SK-N-SH (cell line): Measurements from ENCODE around the gene CEL. TPM values are rescaled to one million over a fixed set of nuclear protein-coding genes. Genes with fewer than 3 reads are reported as not detected.

Experiments
- CTCF ChIA-PET: fragments of 300-600, 350-600 bp; formaldehyde crosslinking; extraction: SDS; loops from one replicate; lab custom pipeline; 2021; lab: Yijun Ruan, JAX
- POLR2A ChIA-PET: fragments of 350-600 bp; sonication (Branson Sonifier 250); formaldehyde crosslinking; extraction: SDS; loops from one replicate; lab custom pipeline; 2020; ENCODE audit warnings: antibody characterized with exemption, inconsistent platforms; lab: Yijun Ruan, JAX
- DNase-seq: peaks from one replicate; pipeline ENCODE4 v3.0.0; 2012
- H2AFZ ChIP-seq: fragments of 200-600 bp; sonication (generic); 2 replicates; pipeline ENCODE4 v1.8.1; 2016; ENCODE audit warnings: antibody characterized with exemption, mild to moderate bottlenecking, low read depth
- H3F3A ChIP-seq: fragments of 200-600 bp; sonication (generic); replicated peaks from 2 replicates; pipeline ENCODE3; 2016; ENCODE audit warnings: antibody characterized with exemption, mild to moderate bottlenecking; ENCODE audit not compliant: insufficient read depth
- H3K27ac ChIP-seq, 2 experiments: fragments of 200-500 bp in 1 of 2; fragments of 200-600 bp in 1 of 2; sonication (Bioruptor generic) in 1 of 2; sonication (generic), shearing (Covaris generic) in 1 of 2; 2 replicates each; pipeline versions ENCODE4 v1.5.1 to v1.6.1; 2014 to 2016; ENCODE audit warnings: low read depth in 2 of 2, inconsistent platforms in 1 of 2, low read length in 1 of 2, mild to moderate bottlenecking in 1 of 2, mixed read lengths in 1 of 2
- H3K27me3 ChIP-seq: fragments of 200-600 bp; sonication (generic), shearing (Covaris generic); 2 replicates; pipeline ENCODE4 v1.6.1; 2016; ENCODE audit warnings: mixed run types; ENCODE audit not compliant: insufficient read depth
- H3K36me3 ChIP-seq, 2 experiments: fragments of 200-500 bp in 1 of 2; fragments of 200-600 bp in 1 of 2; sonication (Bioruptor generic) in 1 of 2; sonication (generic) in 1 of 2; replicated peaks in 1 of 2; 2 replicates each; pipeline versions ENCODE3 to v1.5.1; 2014 to 2016; ENCODE audit warnings: low read length in 1 of 2, mild to moderate bottlenecking in 1 of 2; ENCODE audit not compliant: insufficient read depth in 2 of 2, control insufficient read depth in 1 of 2
- H3K4me1 ChIP-seq, 2 experiments: fragments of 200-500 bp in 1 of 2; fragments of 200-600 bp in 1 of 2; sonication (Bioruptor generic) in 1 of 2; sonication (generic), shearing (Covaris generic) in 1 of 2; 2 replicates each; pipeline versions ENCODE4 v1.5.1 to v1.6.1; 2014 to 2016; ENCODE audit warnings: low read depth in 1 of 2, low read length in 1 of 2, mixed run types in 1 of 2; ENCODE audit not compliant: insufficient read depth in 2 of 2, control insufficient read depth in 1 of 2
- H3K4me2 ChIP-seq: fragments of 200-600 bp; sonication (generic), shearing (Covaris generic); 2 replicates; pipeline ENCODE4 v1.6.1; 2017; ENCODE audit warnings: mixed run types
- H3K4me3 ChIP-seq, 2 experiments: fragments of 200-500 bp in 1 of 2; fragments of 200-600 bp in 1 of 2; sonication (Bioruptor generic) in 1 of 2; sonication (generic), shearing (Covaris generic) in 1 of 2; 2 replicates each; pipeline versions ENCODE4 v1.5.1 to v1.8.1; 2014 to 2016; ENCODE audit warnings: low read depth in 2 of 2, inconsistent platforms in 1 of 2, low read length in 1 of 2, mild to moderate bottlenecking in 1 of 2, mixed read lengths in 1 of 2, moderate library complexity in 1 of 2
- H3K79me2 ChIP-seq: fragments of 200-600 bp; sonication (generic); 2 replicates; pipeline ENCODE4 v1.8.1; 2017; ENCODE audit warnings: mild to moderate bottlenecking; ENCODE audit not compliant: insufficient read depth
- H3K9ac ChIP-seq: fragments of 200-600 bp; sonication (generic); 2 replicates; pipeline ENCODE4 v1.6.1; 2017; ENCODE audit warnings: mixed run types
- H3K9me2 ChIP-seq: fragments of 200-600 bp; sonication (generic); 2 replicates; pipeline ENCODE4 v1.6.1; 2017; ENCODE audit warnings: mixed run types
- H3K9me3 ChIP-seq: fragments of 200-600 bp; sonication (generic); 2 replicates; pipeline ENCODE4 v1.6.1; 2017; ENCODE audit warnings: mixed run types, mild to moderate bottlenecking, moderate library complexity
- H4K20me1 ChIP-seq: fragments of 200-600 bp; sonication (generic); 2 replicates; pipeline ENCODE4 v1.6.1; 2017; ENCODE audit warnings: mild to moderate bottlenecking, mixed run types; ENCODE audit not compliant: insufficient read depth
- CTCF ChIP-seq: fragments of 200-600 bp; sonication (generic); IDR thresholded peaks from 2 replicates; pipeline ENCODE4 v1.6.1; 2017; ENCODE audit warnings: antibody characterized with exemption, mild to moderate bottlenecking, moderate library complexity
- ELF1 ChIP-seq: IDR thresholded peaks from 2 replicates; pipeline ENCODE4 v1.4.0; 2012
- EZH2phosphoT487 ChIP-seq: fragments of 200-600 bp; sonication (generic); IDR thresholded peaks from 2 replicates; pipeline ENCODE4 v1.6.1; 2017; ENCODE audit warnings: low read depth, mixed run types, mild to moderate bottlenecking, antibody characterized with exemption, moderate library complexity, borderline replicate concordance
- FOXJ3 ChIP-seq: sonication (generic); formaldehyde crosslinking; IDR thresholded peaks from 2 replicates; pipeline ENCODE4 v1.5.1; 2020; ENCODE audit warnings: mild to moderate bottlenecking, missing genetic modification reagents
- GABPA ChIP-seq: IDR thresholded peaks from 2 replicates; pipeline ENCODE4 v1.4.0; 2012; ENCODE audit warnings: low read depth, mild to moderate bottlenecking
- GATA2 ChIP-seq: sonication (generic); formaldehyde crosslinking; IDR thresholded peaks from 2 replicates; pipeline ENCODE4 v1.5.0; 2020; ENCODE audit warnings: mild to moderate bottlenecking, missing genetic modification reagents
- IRF3 ChIP-seq: fragments of 150-350 bp; IDR thresholded peaks from 2 replicates; pipeline ENCODE4 v1.6.1; 2016; ENCODE audit warnings: mild to moderate bottlenecking, low read depth, low read length
- NRF1 ChIP-seq: IDR thresholded peaks from 2 replicates; pipeline ENCODE4 v1.6.1; 2012; ENCODE audit warnings: low read depth, mild to moderate bottlenecking, low read length
- POLR2AphosphoS5 ChIP-seq: IDR thresholded peaks from 2 replicates; pipeline ENCODE4 v1.6.1; 2012; ENCODE audit warnings: low read depth, low read length
- RCOR1 ChIP-seq: fragments of 150-350 bp; IDR thresholded peaks from 2 replicates; pipeline ENCODE4 v1.6.1; 2017; ENCODE audit warnings: antibody characterized with exemption, low read length
- REST ChIP-seq: IDR thresholded peaks from 2 replicates; pipeline ENCODE4 v1.6.1; 2012; ENCODE audit warnings: mild to moderate bottlenecking, low read depth, low read length, moderate library complexity
- RFX5 ChIP-seq: IDR thresholded peaks from 2 replicates; pipeline ENCODE4 v1.6.1; 2012; ENCODE audit warnings: mild to moderate bottlenecking, improper control_type of control experiment, low read length
- SIN3A ChIP-seq: IDR thresholded peaks from 2 replicates; pipeline ENCODE4 v1.6.1; 2012; ENCODE audit warnings: low read depth, mild to moderate bottlenecking, low read length, moderate library complexity, borderline replicate concordance
- TCF12 ChIP-seq: IDR thresholded peaks from 2 replicates; pipeline ENCODE4 v1.4.0; 2012
- YY1 ChIP-seq: IDR thresholded peaks from 2 replicates; pipeline ENCODE4 v1.4.0; 2012; ENCODE audit warnings: low read depth, mild to moderate bottlenecking
- ZBTB33 ChIP-seq: IDR thresholded peaks from 2 replicates; pipeline ENCODE4 v1.4.0; 2012; ENCODE audit warnings: low read depth, borderline replicate concordance
- WGBS: methylation state at CpG from one replicate; pipeline ENCODE4 v1.1.6; 2017; ENCODE audit warnings: low lambda C conversion rate; 5-methylcytosine and 5-hydroxymethylcytosine counted together
- polyA plus RNA-seq, 3 experiments: library from polyadenylated mRNA; depleted of rRNA; stranded (reverse); fragments of >200 nt; gene quantifications; 2 replicates each; pipeline ENCODE4 v1.2.3, GENCODE V29; 2012
- TF ChIP-seq, protein P1 (sequence below): IDR thresholded peaks from 2 replicates; pipeline ENCODE4 v1.4.0; 2012; ENCODE audit warnings: low read depth, borderline replicate concordance

CEL gene
- polyA plus RNA-seq, 1 of the 3 experiments (the other 2 are of a cell fraction) = 0.87 TPM

- 100% methylated on average over 3 of the region's 5 CpGs for WGBS
- no peaks in the 10 kb centered on the region for H3K9me2 ChIP-seq
- peaks cover 9% of the 10 kb centered on the region; the same call in 1 of the 2 replicates for H3K9me3 ChIP-seq
- POLR2A ChIA-PET = interaction anchor here (1.3 kb wide), 1 partner anchor 12 kb away, joined by 3 read pairs; no protein-coding TSS in a partner anchor
- no peak overlapping the region for H3K4me2 ChIP-seq
- H3K9ac ChIP-seq = no peak overlapping the region
- H3K4me3 ChIP-seq = no peak overlapping the region; a peak in 1 of 4 replicates
- H3F3A ChIP-seq = peaks cover 3% of the 10 kb centered on the region
- DNase-seq = no peak
- H3K27me3 ChIP-seq = no peaks in the 10 kb centered on the region
- no peak overlapping the region for H2AFZ ChIP-seq
- no peak for TF ChIP-seq SIN3A
- TF ChIP-seq POLR2AphosphoS5 = no peak
- no peak for TF ChIP-seq GABPA
- TF ChIP-seq CTCF = no peak
- TF ChIP-seq ZBTB33 = no peak
- TF ChIP-seq EZH2phosphoT487 = no peak
- TF ChIP-seq FOXJ3 (CRISPR knock-in tag) = no peak
- no peak for TF ChIP-seq RCOR1
- TF ChIP-seq NRF1 = no peak
- TF ChIP-seq GATA2 (CRISPR knock-in tag) = no peak
- TF ChIP-seq YY1 = no peak
- no peak for TF ChIP-seq REST
- TF ChIP-seq RFX5 = no peak
- TF ChIP-seq IRF3 = no peak
- no peak for TF ChIP-seq TCF12
- TF ChIP-seq ELF1 = no peak
- TF ChIP-seq, protein P1, sequence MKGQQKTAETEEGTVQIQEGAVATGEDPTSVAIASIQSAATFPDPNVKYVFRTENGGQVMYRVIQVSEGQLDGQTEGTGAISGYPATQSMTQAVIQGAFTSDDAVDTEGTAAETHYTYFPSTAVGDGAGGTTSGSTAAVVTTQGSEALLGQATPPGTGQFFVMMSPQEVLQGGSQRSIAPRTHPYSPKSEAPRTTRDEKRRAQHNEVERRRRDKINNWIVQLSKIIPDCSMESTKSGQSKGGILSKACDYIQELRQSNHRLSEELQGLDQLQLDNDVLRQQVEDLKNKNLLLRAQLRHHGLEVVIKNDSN = no peak
- CTCF ChIA-PET = interaction anchor here (0.9 to 30.3 kb wide), 7 partner anchors 17 to 73 kb away, joined by 3 to 810 read pairs (median 3); no protein-coding TSS in a partner anchor
- no peaks in the 10 kb centered on the region for H4K20me1 ChIP-seq
- H3K36me3 ChIP-seq = peaks cover 42 to 66% of the 10 kb centered on the region in 2 experiments
- H3K27ac ChIP-seq = no peak overlapping the region
- no peaks in the 10 kb centered on the region for H3K79me2 ChIP-seq
- peaks cover 0 to 2% of the 10 kb centered on the region in 2 experiments; a peak in 1 of 4 replicates for H3K4me1 ChIP-seq
These were observed 37.1 kb downstream of the CEL start for GRCh38 chr9:133098871-133099270.
